ENCODE data around the gene BCL2L14.

DNA sequence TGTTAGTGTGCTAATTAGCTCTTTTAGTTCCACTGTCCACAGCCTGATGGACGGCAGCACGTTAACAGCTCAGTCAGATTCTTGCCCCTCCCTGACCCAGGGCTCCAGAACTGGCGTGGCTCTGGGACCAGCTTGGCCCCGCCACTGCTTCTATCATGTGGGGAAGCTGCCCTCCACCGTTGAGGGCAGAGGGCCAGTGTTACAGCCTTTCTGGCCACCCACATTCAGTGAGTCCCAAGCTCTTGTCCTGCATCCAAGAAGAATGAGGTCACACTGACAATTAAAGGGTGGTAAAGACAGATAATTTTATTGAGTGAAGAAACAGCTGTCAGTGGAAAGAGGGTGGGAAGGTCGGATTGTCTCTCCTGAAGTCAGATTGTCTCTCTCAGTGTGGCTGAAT is 36.9 kb downstream of the BCL2L14 start:
- TF ChIP-seq, protein P1, sequence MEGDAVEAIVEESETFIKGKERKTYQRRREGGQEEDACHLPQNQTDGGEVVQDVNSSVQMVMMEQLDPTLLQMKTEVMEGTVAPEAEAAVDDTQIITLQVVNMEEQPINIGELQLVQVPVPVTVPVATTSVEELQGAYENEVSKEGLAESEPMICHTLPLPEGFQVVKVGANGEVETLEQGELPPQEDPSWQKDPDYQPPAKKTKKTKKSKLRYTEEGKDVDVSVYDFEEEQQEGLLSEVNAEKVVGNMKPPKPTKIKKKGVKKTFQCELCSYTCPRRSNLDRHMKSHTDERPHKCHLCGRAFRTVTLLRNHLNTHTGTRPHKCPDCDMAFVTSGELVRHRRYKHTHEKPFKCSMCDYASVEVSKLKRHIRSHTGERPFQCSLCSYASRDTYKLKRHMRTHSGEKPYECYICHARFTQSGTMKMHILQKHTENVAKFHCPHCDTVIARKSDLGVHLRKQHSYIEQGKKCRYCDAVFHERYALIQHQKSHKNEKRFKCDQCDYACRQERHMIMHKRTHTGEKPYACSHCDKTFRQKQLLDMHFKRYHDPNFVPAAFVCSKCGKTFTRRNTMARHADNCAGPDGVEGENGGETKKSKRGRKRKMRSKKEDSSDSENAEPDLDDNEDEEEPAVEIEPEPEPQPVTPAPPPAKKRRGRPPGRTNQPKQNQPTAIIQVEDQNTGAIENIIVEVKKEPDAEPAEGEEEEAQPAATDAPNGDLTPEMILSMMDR (IDR thresholded peaks at IDR 0.05; ENCODE audit: low read length), result no peak
- TF ChIP-seq EZH2 (IDR thresholded peaks at IDR 0.05; ENCODE audit: borderline replicate concordance, low read length), result no peak

All from OCI-LY1 (cell line).